GM20000 (cell line): ENCODE data around the gene PACRG.
"Not testable (repeated sequence)": the region's sequence is repeated elsewhere in the genome, so short reads cannot be mapped to it uniquely, and the experiment has no call there.

Experiments
- DNase-seq: peaks from one replicate; pipeline ENCODE4 v3.0.0; 2012; ENCODE audit warnings: low spot score
- CTCF ChIP-seq: IDR thresholded peaks from 2 replicates; pipeline ENCODE4 v1.5.1; 2012; ENCODE audit warnings: mild to moderate bottlenecking, control low read depth; ENCODE audit errors: extremely low read depth, missing control alignments

The PACRG gene

DNA sequence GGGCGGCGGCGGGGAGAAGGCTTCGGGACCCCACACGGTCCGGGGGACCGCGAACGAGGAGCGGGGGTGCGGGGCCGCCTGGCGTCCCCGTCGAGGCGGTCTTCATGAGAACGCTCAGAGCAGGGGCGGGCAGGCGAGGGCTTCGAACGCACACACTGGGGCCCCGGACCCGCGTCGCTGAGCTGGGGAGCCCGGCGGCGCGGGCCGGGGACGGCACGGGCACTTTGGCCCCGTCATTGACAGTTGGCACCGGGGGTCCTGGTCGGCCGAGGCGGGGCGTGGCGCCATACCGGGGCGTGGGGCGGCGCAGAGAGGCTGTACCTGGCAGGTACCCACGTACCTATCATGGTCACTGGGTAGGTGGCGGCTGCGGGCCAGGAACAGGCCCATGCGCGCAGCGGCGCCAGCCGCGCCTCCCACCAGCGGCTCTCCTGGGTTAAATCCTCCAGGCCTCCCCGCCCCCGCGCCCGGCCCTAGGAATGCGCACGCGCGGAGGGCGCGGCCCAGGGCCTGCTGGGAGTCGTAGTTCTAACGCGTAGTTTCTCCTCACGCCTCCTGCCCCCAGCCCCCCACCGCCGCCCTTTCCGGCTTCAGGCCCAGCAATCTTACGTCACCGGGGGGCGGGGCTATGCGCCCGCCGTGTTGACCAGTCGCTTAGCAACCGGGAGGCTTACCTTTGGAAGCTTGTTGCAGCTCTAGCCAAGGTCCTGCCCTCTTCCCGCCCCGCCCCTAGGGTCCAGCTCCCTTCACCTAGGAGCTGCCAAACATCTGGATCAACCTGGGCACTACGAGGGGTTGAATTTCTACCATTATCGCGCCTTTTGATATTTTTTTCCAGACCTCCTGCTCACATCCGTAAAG, at the start of gene PACRG, which contains the start of gene PRKN:
Gene PACRG, plus strand, starts transcription at position 653 of the 861 bp plus-strand sequence.
Gene PRKN, minus strand, starts transcription at position 445 of the 861 bp plus-strand sequence.
- peak; percentile 95 for DNase-seq
- no peak for TF ChIP-seq CTCF

DNA sequence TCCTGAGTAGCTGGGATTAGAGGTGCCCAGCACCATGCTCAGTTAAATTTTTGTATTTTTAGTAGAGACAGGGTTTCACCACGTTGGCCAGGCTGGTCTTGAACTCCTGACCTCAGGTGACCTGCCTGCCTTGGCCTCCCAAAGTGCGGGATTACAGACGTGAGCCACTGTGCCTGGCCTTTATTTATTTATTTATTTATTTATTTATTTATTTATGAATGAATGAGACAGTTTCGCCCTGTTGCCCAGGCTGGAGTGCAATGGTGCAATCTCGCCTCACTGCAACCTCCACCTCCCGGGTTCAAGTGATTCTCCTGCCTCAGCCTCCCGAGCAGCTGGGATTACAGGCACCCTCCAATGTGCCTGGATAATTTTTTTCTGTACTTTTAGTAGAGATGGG, 48.9 kb upstream of the PACRG start:
- DNase-seq, result not testable (repeated sequence)

DNA sequence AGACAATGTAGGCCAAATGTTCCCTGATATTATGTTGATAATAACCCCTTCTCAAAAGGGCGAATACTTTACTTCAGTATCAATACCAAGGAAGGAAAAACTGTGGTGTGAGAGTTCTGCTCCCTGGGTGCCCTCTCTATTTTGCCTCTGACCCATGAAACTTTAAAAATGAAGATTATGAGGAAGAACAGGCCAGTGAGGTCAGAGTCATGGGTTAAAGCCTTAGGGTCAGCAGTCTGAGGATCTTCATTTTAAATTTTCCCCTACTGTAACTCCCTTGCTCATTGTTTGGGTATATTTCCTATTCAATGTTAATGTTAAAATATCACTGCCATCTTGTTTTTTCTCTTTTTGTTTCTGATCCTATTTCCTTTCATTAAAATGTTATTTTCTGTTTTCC, 48.1 kb upstream of the PACRG start:
- no peak for TF ChIP-seq CTCF
- DNase-seq, result no peak

DNA sequence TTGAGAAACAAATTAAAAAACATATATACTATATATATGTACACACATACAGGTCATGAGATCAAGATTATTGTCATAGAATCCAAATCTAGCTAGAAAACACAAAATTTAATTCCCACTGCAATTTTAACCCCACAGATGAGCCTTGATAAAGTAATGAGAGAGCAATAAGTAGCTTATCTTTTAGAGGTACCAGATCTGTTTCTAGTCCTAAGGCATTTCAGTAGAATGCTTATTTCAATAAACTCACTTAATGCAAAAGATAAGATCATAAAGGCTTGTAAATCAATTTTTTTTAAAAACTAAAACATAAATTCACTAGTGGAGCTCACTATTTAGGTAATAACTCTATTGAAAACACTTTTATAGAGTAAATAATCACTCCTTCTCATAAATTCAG, 47.4 kb upstream of the PACRG start:
- TF ChIP-seq CTCF, result no peak

GRCh38 chr6:162680871-162681270, 46.9 kb upstream of the PACRG start:
- no peak for TF ChIP-seq CTCF
- no peak for DNase-seq

More for the DNA sequence above, 47.4 kb upstream of the PACRG start:
- DNase-seq, result no peak

DNA sequence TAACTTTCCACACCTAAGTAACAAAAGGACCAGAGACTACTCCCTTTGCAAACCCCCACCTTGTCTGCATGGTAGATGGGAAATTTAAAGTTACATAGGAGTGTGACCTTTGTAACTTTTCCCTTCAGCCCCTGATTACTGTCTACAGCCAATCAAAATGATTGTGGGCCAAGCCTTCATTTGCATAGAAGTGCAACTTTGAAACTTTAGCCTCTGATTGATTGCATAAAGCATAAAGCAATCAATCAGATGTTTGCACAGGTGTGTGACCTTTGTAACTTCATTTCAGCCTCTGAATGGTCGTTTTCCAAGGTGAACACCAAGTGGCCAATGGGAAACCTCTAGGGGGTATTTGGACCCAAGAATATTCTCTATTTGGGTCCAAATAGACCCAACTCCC, 46.3 kb upstream of the PACRG start:
- no peak for DNase-seq
- TF ChIP-seq CTCF, result no peak

DNA sequence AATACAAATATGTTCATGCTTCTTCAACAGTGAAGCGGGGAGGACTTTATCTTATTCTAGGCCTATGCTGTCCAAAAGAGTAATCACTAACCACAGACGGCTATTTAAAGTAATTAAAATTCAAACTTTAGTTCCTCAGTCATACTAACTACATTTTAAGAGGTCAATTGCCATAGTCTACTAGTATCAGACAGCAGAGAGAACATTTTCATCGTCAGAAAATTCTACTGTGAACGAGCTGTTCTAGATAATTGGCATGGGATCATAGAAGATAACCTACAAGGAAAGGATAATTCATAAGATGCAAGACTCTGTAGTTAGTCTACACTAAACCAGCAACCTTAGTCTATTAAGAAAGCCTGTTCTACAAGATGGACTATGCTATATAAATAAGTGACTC, 44.6 kb upstream of the PACRG start:
- TF ChIP-seq CTCF, result no peak
- DNase-seq, result no peak

DNA sequence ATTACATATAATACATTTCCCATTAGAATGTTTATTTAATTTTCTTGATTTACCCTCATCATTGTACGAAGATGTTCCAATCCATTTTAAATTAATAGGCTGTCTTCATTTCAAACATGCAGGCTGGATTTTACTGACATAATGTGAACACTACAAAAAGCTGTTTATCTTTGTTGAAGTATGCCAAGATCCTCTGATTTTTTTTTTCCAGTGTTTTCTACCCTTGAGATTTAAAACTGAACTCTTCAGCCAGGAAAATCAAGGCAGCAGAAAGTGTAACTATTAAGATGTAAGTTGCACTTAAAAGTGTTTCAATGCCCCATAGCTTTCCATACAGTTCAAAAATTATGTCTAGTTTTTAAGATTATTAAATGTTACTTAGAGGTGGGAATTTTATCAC, 43.7 kb upstream of the PACRG start:
- no peak for DNase-seq
- no peak for TF ChIP-seq CTCF
